Measurements from ENCODE around the gene C1D.
"Not testable (repeated sequence)": the region's sequence is repeated elsewhere in the genome, so short reads cannot be mapped to it uniquely, and the experiment has no call there.

Gene C1D

GRCh38 chr2:68000170-68000825 lies 62.5 kb downstream of the C1D start:
- TF ChIP-seq CTCF (IDR thresholded peaks at IDR 0.05; ENCODE audit: low read depth, low read length), result no peak
- no peak overlapping the region for H3K4me3 ChIP-seq (ENCODE audit: low read depth, low read length)

GRCh38 chr2:67999332-67999731 lies 63.5 kb downstream of the C1D start:
- H3K4me3 ChIP-seq (ENCODE audit: low read depth, low read length), result no peak overlapping the region
- TF ChIP-seq CTCF (IDR thresholded peaks at IDR 0.05; ENCODE audit: low read depth, low read length), result no peak

GRCh38 chr2:67997903-67998302 lies 64.9 kb downstream of the C1D start:
- H3K4me3 ChIP-seq (ENCODE audit: low read depth, low read length), result no peak overlapping the region
- no peak for TF ChIP-seq CTCF (IDR thresholded peaks at IDR 0.05; ENCODE audit: low read depth, low read length)

GRCh38 chr2:67997528-67997900 lies 65.3 kb downstream of the C1D start:
- no peak for TF ChIP-seq CTCF (IDR thresholded peaks at IDR 0.05; ENCODE audit: low read depth, low read length)
- no peak overlapping the region for H3K4me3 ChIP-seq (ENCODE audit: low read depth, low read length)

- no peak for TF ChIP-seq CTCF (IDR thresholded peaks at IDR 0.05; ENCODE audit: low read depth, low read length)
- H3K4me3 ChIP-seq (ENCODE audit: low read depth, low read length), result no peak overlapping the region
These were observed 65.9 kb downstream of the C1D start for GRCh38 chr2:67996772-67997527.

- no peak for TF ChIP-seq CTCF (IDR thresholded peaks at IDR 0.05; ENCODE audit: low read depth, low read length)
- no peak overlapping the region for H3K4me3 ChIP-seq (ENCODE audit: low read depth, low read length)
These were observed 68.1 kb downstream of the C1D start for GRCh38 chr2:67994716-67995115.

GRCh38 chr2:67994069-67994468 lies 68.7 kb downstream of the C1D start:
- not testable (repeated sequence) for H3K4me3 ChIP-seq (ENCODE audit: low read depth, low read length)
